Activated naive CD4-positive, alpha-beta T cell (primary cell): ENCODE results near the gene CAPN9.
"Not testable (repeated sequence)": the region's sequence is repeated elsewhere in the genome, so short reads cannot be mapped to it uniquely, and the experiment has no call there.

Experiments used
- DNase-seq, 4 experiments: peaks; one replicate each; lab custom pipeline; 2025; lab: John Stamatoyannopoulos, UW

The CAPN9 gene

GRCh38 chr1:230825761-230826160 lies 78.6 kb downstream of the CAPN9 start:
- no peak for DNase-seq

- DNase-seq, result no peak
These were observed 79.1 kb downstream of the CAPN9 start for GRCh38 chr1:230826166-230826875.

GRCh38 chr1:230827081-230827681 lies 80.0 kb downstream of the CAPN9 start:
- no peak for DNase-seq

- no peak for DNase-seq
These were observed 80.6 kb downstream of the CAPN9 start for GRCh38 chr1:230827801-230828200.

GRCh38 chr1:230828421-230828820 lies 81.2 kb downstream of the CAPN9 start:
- no peak for DNase-seq

GRCh38 chr1:230831771-230832170 lies 84.6 kb downstream of the CAPN9 start:
- DNase-seq, result no peak

- DNase-seq, result no peak
These were observed 85.3 kb downstream of the CAPN9 start for GRCh38 chr1:230832476-230832875.

- DNase-seq, result no peak
These were observed 86.3 kb downstream of the CAPN9 start for GRCh38 chr1:230833511-230833910.

GRCh38 chr1:230834292-230834691 lies 87.1 kb downstream of the CAPN9 start:
- no peak for DNase-seq

- DNase-seq, result no peak
These were observed 89.2 kb downstream of the CAPN9 start for GRCh38 chr1:230836347-230836746.

GRCh38 chr1:230836793-230837192 lies 89.6 kb downstream of the CAPN9 start:
- DNase-seq, result no peak

GRCh38 chr1:230839173-230839572 lies 92.0 kb downstream of the CAPN9 start:
- no peak for DNase-seq

GRCh38 chr1:230842801-230843200 lies 95.6 kb downstream of the CAPN9 start:
- no peak for DNase-seq

- no peak for DNase-seq
These were observed 96.5 kb downstream of the CAPN9 start for GRCh38 chr1:230843503-230844309.

GRCh38 chr1:230844561-230844960 lies 97.4 kb downstream of the CAPN9 start:
- no peak for DNase-seq

GRCh38 chr1:230845184-230845583 lies 98.0 kb downstream of the CAPN9 start:
- not testable (repeated sequence) for DNase-seq

- no peak for DNase-seq
These were observed 101.0 kb downstream of the CAPN9 start for GRCh38 chr1:230848235-230848634.

- no peak for DNase-seq
These were observed 102.5 kb downstream of the CAPN9 start for GRCh38 chr1:230849451-230850224.

- DNase-seq, result no peak
These were observed 103.4 kb downstream of the CAPN9 start for GRCh38 chr1:230850547-230850946.

- no peak for DNase-seq
These were observed 104.1 kb downstream of the CAPN9 start for GRCh38 chr1:230851291-230851691.
